IMR-90 (cell line): ENCODE data around the gene COL25A1. TPM values are rescaled to one million over a fixed set of nuclear protein-coding genes. Genes with fewer than 3 reads are reported as not detected.

Experiments
- ATAC-seq: fragments of 200-7000 bp; cut with Tn5 transposase; 2 replicates; pipeline ENCODE4 v1.9.1; 2020; ENCODE audit warnings: low read depth, mild to moderate bottlenecking, moderate library complexity
- BruUV-seq: library from RNA; stranded (reverse); fragments of 400-500 nt; replicated peaks from 2 replicates; lab custom pipeline; 2021; lab: Mats Ljungman, UMichigan
- CTCF ChIA-PET: fragments of 300-600 bp; formaldehyde crosslinking; extraction: SDS; loops from one replicate; lab custom pipeline; 2021; ENCODE audit warnings: antibody characterized with exemption; lab: Yijun Ruan, JAX
- POLR2A ChIA-PET: fragments of 300-600 bp; sonication (Branson Sonifier 250); formaldehyde crosslinking; loops from one replicate; lab custom pipeline; 2022; ENCODE audit warnings: antibody characterized with exemption; ENCODE audit not compliant: unreplicated experiment; lab: Charles Lee
- DNase-seq: peaks from one replicate; pipeline ENCODE4 v3.0.0; 2013
- H2AFZ ChIP-seq: replicated peaks from 2 replicates; pipeline ENCODE3; 2013; ENCODE audit warnings: low read length, mild to moderate bottlenecking; ENCODE audit not compliant: poor library complexity
- H2AK5ac ChIP-seq: 2 replicates; pipeline ENCODE4 v1.6.1; 2013; ENCODE audit warnings: low read depth, low read length, inconsistent platforms
- H2AK9ac ChIP-seq: replicated peaks from 2 replicates; pipeline ENCODE3; 2013; ENCODE audit warnings: mild to moderate bottlenecking, low read depth, low read length, moderate library complexity; ENCODE audit not compliant: poor library complexity
- H2BK120ac ChIP-seq: 2 replicates; pipeline ENCODE4 v1.6.1; 2013; ENCODE audit warnings: low read depth, low read length, inconsistent platforms
- H2BK15ac ChIP-seq: 3 replicates; pipeline ENCODE4 v1.6.1; 2013; ENCODE audit warnings: low read depth, low read length, inconsistent platforms
- H2BK20ac ChIP-seq: 2 replicates; pipeline ENCODE4 v1.6.1; 2013; ENCODE audit warnings: low read depth, mild to moderate bottlenecking, inconsistent platforms, low read length, moderate library complexity
- H2BK5ac ChIP-seq: 2 replicates; pipeline ENCODE4 v1.6.1; 2013; ENCODE audit warnings: mild to moderate bottlenecking, low read depth, low read length, inconsistent platforms; ENCODE audit not compliant: poor library complexity, severe bottlenecking
- H3K14ac ChIP-seq: replicated peaks from 2 replicates; pipeline ENCODE4 v1.6.1; 2013; ENCODE audit warnings: low read depth, low read length, inconsistent platforms
- H3K18ac ChIP-seq: 2 replicates; pipeline ENCODE4 v1.6.1; 2013; ENCODE audit warnings: low read depth, low read length, control low read depth
- H3K23ac ChIP-seq: 2 replicates; pipeline ENCODE4 v1.6.1; 2013; ENCODE audit warnings: low read depth, low read length, inconsistent platforms
- H3K27ac ChIP-seq: 2 replicates; pipeline ENCODE4 v1.5.1; 2013; ENCODE audit warnings: mild to moderate bottlenecking, control low read depth, low read length; ENCODE audit not compliant: insufficient read depth
- H3K27me3 ChIP-seq: 2 replicates; pipeline ENCODE4 v1.6.1; 2013; ENCODE audit warnings: low read length; ENCODE audit not compliant: control insufficient read depth, insufficient read depth
- H3K36me3 ChIP-seq: 2 replicates; pipeline ENCODE4 v1.6.1; 2013; ENCODE audit warnings: low read length, mixed read lengths; ENCODE audit not compliant: control insufficient read depth, insufficient read depth
- H3K4ac ChIP-seq: 2 replicates; pipeline ENCODE4 v1.6.1; 2013; ENCODE audit warnings: low read depth, low read length, inconsistent platforms
- H3K4me1 ChIP-seq: 2 replicates; pipeline ENCODE4 v1.6.1; 2013; ENCODE audit warnings: low read length, mixed read lengths; ENCODE audit not compliant: control insufficient read depth, insufficient read depth
- H3K4me2 ChIP-seq: 2 replicates; pipeline ENCODE4 v1.6.1; 2013; ENCODE audit warnings: low read depth, mild to moderate bottlenecking, control low read depth, low read length, moderate library complexity
- H3K4me3 ChIP-seq: 2 replicates; pipeline ENCODE4 v1.5.1; 2013; ENCODE audit warnings: low read depth, mild to moderate bottlenecking, control low read depth, low read length, moderate library complexity; ENCODE audit not compliant: insufficient read depth
- H3K56ac ChIP-seq: 2 replicates; pipeline ENCODE4 v1.6.1; 2013; ENCODE audit warnings: low read length, inconsistent platforms; ENCODE audit not compliant: insufficient read depth; ENCODE audit errors: extremely low read depth
- H3K79me1 ChIP-seq, 2 experiments: 2 replicates each; pipeline ENCODE4 v1.6.1; 2013; ENCODE audit warnings: low read length in 2 of 2, inconsistent platforms in 1 of 2, low read depth in 1 of 2
- H3K9ac ChIP-seq: 2 replicates; pipeline ENCODE4 v1.6.1; 2013; ENCODE audit warnings: low read depth, low read length, control low read depth
- H3K9me1 ChIP-seq: 2 replicates; pipeline ENCODE4 v1.6.1; 2013; ENCODE audit warnings: low read length, inconsistent platforms; ENCODE audit not compliant: insufficient read depth
- H3K9me3 ChIP-seq: 2 replicates; pipeline ENCODE4 v1.6.1; 2013; ENCODE audit warnings: low read length; ENCODE audit not compliant: control insufficient read depth, insufficient read depth
- H4K20me1 ChIP-seq: 2 replicates; pipeline ENCODE4 v1.6.1; 2013; ENCODE audit warnings: low read length, inconsistent platforms; ENCODE audit not compliant: insufficient read depth
- H4K5ac ChIP-seq: 2 replicates; pipeline ENCODE4 v1.6.1; 2013; ENCODE audit warnings: mild to moderate bottlenecking, low read depth, low read length, control low read depth
- H4K8ac ChIP-seq, 2 experiments: 2 replicates each; pipeline ENCODE4 v1.6.1; 2013; ENCODE audit warnings: low read depth in 2 of 2, low read length in 2 of 2, control low read depth in 1 of 2, inconsistent platforms in 1 of 2
- H4K91ac ChIP-seq: 2 replicates; pipeline ENCODE4 v1.6.1; 2013; ENCODE audit warnings: low read depth, low read length, inconsistent platforms; ENCODE audit not compliant: insufficient read depth
- CHD1 ChIP-seq: IDR thresholded peaks from 2 replicates; pipeline ENCODE4 v1.6.1; 2012; ENCODE audit warnings: low read depth, low read length, improper control_type of control experiment
- MAZ ChIP-seq: IDR thresholded peaks from 2 replicates; pipeline ENCODE4 v1.6.1; 2012; ENCODE audit warnings: low read depth, mild to moderate bottlenecking, low read length, improper control_type of control experiment, moderate library complexity, borderline replicate concordance
- RAD21 ChIP-seq: IDR thresholded peaks from 2 replicates; pipeline ENCODE4 v1.6.1; 2012; ENCODE audit warnings: low read length, improper control_type of control experiment
- RCOR1 ChIP-seq: IDR thresholded peaks from 2 replicates; pipeline ENCODE4 v1.6.1; 2012; ENCODE audit warnings: mild to moderate bottlenecking, low read length, improper control_type of control experiment; ENCODE audit not compliant: insufficient replicate concordance
- USF2 ChIP-seq: fragments of 150-350 bp; IDR thresholded peaks from 2 replicates; pipeline ENCODE4 v1.6.1; 2017; ENCODE audit warnings: mild to moderate bottlenecking, antibody characterized with exemption, low read length, low read depth
- WGBS, 2 experiments: methylation state at CpG; one replicate each; pipeline versions ENCODE4 v1.1.5 to v1.1.7; 2013; ENCODE audit warnings: missing lambda C conversion rate in 2 of 2; ENCODE audit not compliant: insufficient read length in 1 of 2; ENCODE audit errors: extremely low coverage in 2 of 2; 5-methylcytosine and 5-hydroxymethylcytosine counted together
- dilution Hi-C: fragments of 300-500 bp; cut with HindIII; formaldehyde crosslinking; loops from one replicate; pipeline ENCODE4 v1.14.3; 2018; ENCODE audit warnings: low sequenced_read_pairs; ENCODE audit not compliant: unreplicated experiment
- in situ Hi-C: fragments of 300-500 bp; cut with MboI; formaldehyde crosslinking; loops from 3 replicates; pipeline ENCODE4 v1.14.3; 2019; ENCODE audit warnings: low sequenced_read_pairs, inconsistent platforms, mixed read lengths
- intact Hi-C: fragments of 100-400 bp; cut with micrococcal nuclease; formaldehyde crosslinking; loops from 2 replicates; pipeline ENCODE4 v1.10.0; 2022
- polyA plus RNA-seq, 3 experiments: library from polyadenylated mRNA; depleted of rRNA; stranded (reverse); fragments of >200 nt; gene quantifications; 2 replicates each; pipeline ENCODE4 v1.2.3, GENCODE V29; 2012; ENCODE audit warnings: low replicate concordance in 1 of 3
- total RNA-seq: library from RNA; depleted of rRNA; stranded (reverse); fragments of >200 nt; gene quantifications from 2 replicates; pipeline ENCODE4 v1.2.3, GENCODE V29; 2012
- TF ChIP-seq, protein P1 (sequence below): fragments of 150-350 bp; IDR thresholded peaks from 2 replicates; pipeline ENCODE4 v1.6.1; 2016; ENCODE audit warnings: low read depth, mild to moderate bottlenecking, low read length, moderate library complexity, borderline replicate concordance
- TF ChIP-seq, protein P2 (sequence below): conservative IDR thresholded peaks from 2 replicates; pipeline ENCODE4 v1.5.1; 2012; ENCODE audit warnings: mild to moderate bottlenecking, low read depth, low read length, improper control_type of control experiment

Gene COL25A1
- total and polyA plus RNA-seq, 2 of the 4 experiments (the other 2 are of a cell fraction), result under 0.01 to 0.05 TPM

- Histone ChIP-seq H3K4ac (no peak overlapping the region), H2AK9ac (no peak overlapping the region), H3K56ac (no peak overlapping the region), H3K9ac (no peak overlapping the region), H2BK5ac (no peak overlapping the region), H3K27me3 (no peaks in the 10 kb centered on the region), H3K4me1 (no peaks in the 10 kb centered on the region), H4K91ac (no peak overlapping the region), H2BK15ac (no peak overlapping the region), H3K36me3 (no peaks in the 10 kb centered on the region), H3K79me1 (no peaks in the 10 kb centered on the region), H4K8ac (no peak overlapping the region), H2AFZ (no peak overlapping the region), H2AK5ac (no peak overlapping the region), H3K4me2 (no peak overlapping the region), H4K20me1 (no peaks in the 10 kb centered on the region), H3K27ac (no peak overlapping the region), H4K5ac (no peak overlapping the region), H2BK120ac (no peak overlapping the region), H3K18ac (no peak overlapping the region), H3K9me3 (no peaks in the 10 kb centered on the region), H3K14ac (no peak overlapping the region), H3K4me3 (no peak overlapping the region), H3K23ac (no peak overlapping the region), H2BK20ac (no peak overlapping the region), H3K9me1 (no peaks in the 10 kb centered on the region)
- ATAC-seq (no peak), DNase-seq (no peak)
- no TSS peak for BruUV-seq
- intact Hi-C loops, result no loop called here
- CTCF ChIA-PET, result no interaction called here
- dilution Hi-C loops, result no loop called here
- POLR2A ChIA-PET, result no interaction called here
- in situ Hi-C loops, result no loop called here
- no CpG with 5 or more reads among the region's 1 CpG for WGBS, 2 experiments
- TF ChIP-seq MAZ (no peak), RAD21 (no peak), USF2 (no peak), RCOR1 (no peak), CHD1 (no peak)
- TF ChIP-seq, protein P1, sequence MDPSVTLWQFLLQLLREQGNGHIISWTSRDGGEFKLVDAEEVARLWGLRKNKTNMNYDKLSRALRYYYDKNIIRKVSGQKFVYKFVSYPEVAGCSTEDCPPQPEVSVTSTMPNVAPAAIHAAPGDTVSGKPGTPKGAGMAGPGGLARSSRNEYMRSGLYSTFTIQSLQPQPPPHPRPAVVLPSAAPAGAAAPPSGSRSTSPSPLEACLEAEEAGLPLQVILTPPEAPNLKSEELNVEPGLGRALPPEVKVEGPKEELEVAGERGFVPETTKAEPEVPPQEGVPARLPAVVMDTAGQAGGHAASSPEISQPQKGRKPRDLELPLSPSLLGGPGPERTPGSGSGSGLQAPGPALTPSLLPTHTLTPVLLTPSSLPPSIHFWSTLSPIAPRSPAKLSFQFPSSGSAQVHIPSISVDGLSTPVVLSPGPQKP, result no peak
- TF ChIP-seq, protein P2, sequence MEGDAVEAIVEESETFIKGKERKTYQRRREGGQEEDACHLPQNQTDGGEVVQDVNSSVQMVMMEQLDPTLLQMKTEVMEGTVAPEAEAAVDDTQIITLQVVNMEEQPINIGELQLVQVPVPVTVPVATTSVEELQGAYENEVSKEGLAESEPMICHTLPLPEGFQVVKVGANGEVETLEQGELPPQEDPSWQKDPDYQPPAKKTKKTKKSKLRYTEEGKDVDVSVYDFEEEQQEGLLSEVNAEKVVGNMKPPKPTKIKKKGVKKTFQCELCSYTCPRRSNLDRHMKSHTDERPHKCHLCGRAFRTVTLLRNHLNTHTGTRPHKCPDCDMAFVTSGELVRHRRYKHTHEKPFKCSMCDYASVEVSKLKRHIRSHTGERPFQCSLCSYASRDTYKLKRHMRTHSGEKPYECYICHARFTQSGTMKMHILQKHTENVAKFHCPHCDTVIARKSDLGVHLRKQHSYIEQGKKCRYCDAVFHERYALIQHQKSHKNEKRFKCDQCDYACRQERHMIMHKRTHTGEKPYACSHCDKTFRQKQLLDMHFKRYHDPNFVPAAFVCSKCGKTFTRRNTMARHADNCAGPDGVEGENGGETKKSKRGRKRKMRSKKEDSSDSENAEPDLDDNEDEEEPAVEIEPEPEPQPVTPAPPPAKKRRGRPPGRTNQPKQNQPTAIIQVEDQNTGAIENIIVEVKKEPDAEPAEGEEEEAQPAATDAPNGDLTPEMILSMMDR, result no peak
Measured at GRCh38 chr4:108874806-108875205, 427.7 kb downstream of the COL25A1 start.
